ENCODE results near the gene ADAMTS12. TPM values are rescaled to one million over a fixed set of nuclear protein-coding genes. Genes with fewer than 3 reads are reported as not detected.
A peak's percentile ranks its signal among the peaks of the same experiment; 100 is the strongest.

Gene ADAMTS12
- total and polyA plus RNA-seq, 4 donors: 0.49 to 6.4 (median 2.3) TPM

- 94% methylated on average over 3 of the region's 3 CpGs for WGBS
- H3K27ac ChIP-seq (ENCODE audit: low read depth in 1 of 2, low read length in 2 of 2): no peak overlapping the region
- no peaks in the 10 kb centered on the region for H3K27me3 ChIP-seq (ENCODE audit: control insufficient read depth in 4 of 4, insufficient read depth in 4 of 4, low read length in 3 of 4)
Measured at GRCh38 chr5:33696411-33696810, 195.4 kb downstream of the ADAMTS12 start.

GRCh38 chr5:33692980-33693379, 198.8 kb downstream of the ADAMTS12 start:
- no peak overlapping the region for H3K9ac ChIP-seq (ENCODE audit: low read depth in 1 of 2, low read length in 2 of 2)
- H3K36me3 ChIP-seq (ENCODE audit: control insufficient read depth in 4 of 4, insufficient read depth in 3 of 4, low read depth in 1 of 4, low read length in 3 of 4): no peaks in the 10 kb centered on the region
- WGBS: 83% methylated on average over 2 of the region's 2 CpGs
- no peak overlapping the region for H3K4me3 ChIP-seq (ENCODE audit: low read depth in 1 of 3, low read length in 3 of 3)
- H3K27ac ChIP-seq (ENCODE audit: low read depth in 1 of 2, low read length in 2 of 2): no peak overlapping the region
- peaks cover 2 to 12% (median 9%) of the 10 kb centered on the region in 4 donors for H3K9me3 ChIP-seq (ENCODE audit: control insufficient read depth in 4 of 4, low read length in 3 of 4)
- H3K4me1 ChIP-seq (ENCODE audit: control insufficient read depth in 4 of 4, insufficient read depth in 4 of 4, low read length in 3 of 4): peaks cover 0 to 1% (median 0%) of the 10 kb centered on the region in 4 donors
- DNase-seq (ENCODE audit: low spot score): no peak
- H3K27me3 ChIP-seq (ENCODE audit: control insufficient read depth in 4 of 4, insufficient read depth in 4 of 4, low read length in 3 of 4): no peaks in the 10 kb centered on the region
- TF ChIP-seq EGR1 (IDR thresholded peaks at IDR 0.05; ENCODE audit: low read depth in 2 of 2): no peak

More at GRCh38 chr5:33696411-33696810, 195.4 kb downstream of the ADAMTS12 start:
- H3K9me3 ChIP-seq (ENCODE audit: control insufficient read depth in 4 of 4, low read length in 3 of 4): peaks cover 2 to 12% (median 8%) of the 10 kb centered on the region in 4 donors
- no peak overlapping the region for H3K9ac ChIP-seq (ENCODE audit: low read depth in 1 of 2, low read length in 2 of 2)
- no peak overlapping the region for H3K4me3 ChIP-seq (ENCODE audit: low read depth in 1 of 3, low read length in 3 of 3)
- peaks cover 0 to 1% (median 0%) of the 10 kb centered on the region in 4 donors for H3K4me1 ChIP-seq (ENCODE audit: control insufficient read depth in 4 of 4, insufficient read depth in 4 of 4, low read length in 3 of 4)
- H3K36me3 ChIP-seq (ENCODE audit: control insufficient read depth in 4 of 4, insufficient read depth in 3 of 4, low read depth in 1 of 4, low read length in 3 of 4): no peaks in the 10 kb centered on the region
- DNase-seq (ENCODE audit: low spot score): no peak
- TF ChIP-seq ZBTB33 (IDR thresholded peaks at IDR 0.05): no peak
- no peak for TF ChIP-seq FOXA2 (IDR thresholded peaks at IDR 0.05)
- TF ChIP-seq TAF1 (conservative IDR thresholded peaks at IDR 0.05): no peak
- no peak for TF ChIP-seq FOXA1 (IDR thresholded peaks at IDR 0.05)
- no peak for TF ChIP-seq SP1 (IDR thresholded peaks at IDR 0.05)
- no peak for TF ChIP-seq ATF3 (IDR thresholded peaks at IDR 0.05)
- no peak for TF ChIP-seq NR2F2 (IDR thresholded peaks at IDR 0.05)
- TF ChIP-seq HNF4A (conservative IDR thresholded peaks at IDR 0.05): no peak
- no peak for TF ChIP-seq JUND (IDR thresholded peaks at IDR 0.05)
- TF ChIP-seq RXRA (IDR thresholded peaks at IDR 0.05): no peak
- TF ChIP-seq EGR1 (IDR thresholded peaks at IDR 0.05; ENCODE audit: low read depth in 2 of 2): no peak
- no peak for TF ChIP-seq RAD21 (IDR thresholded peaks at IDR 0.05)
- TF ChIP-seq GABPA (IDR thresholded peaks at IDR 0.05 in 1 of 2, conservative IDR thresholded peaks at IDR 0.05 in 1 of 2): no peak

- peaks cover 2 to 12% (median 9%) of the 10 kb centered on the region in 4 donors for H3K9me3 ChIP-seq (ENCODE audit: control insufficient read depth in 4 of 4, low read length in 3 of 4)
- H3K4me3 ChIP-seq (ENCODE audit: low read depth in 1 of 3, low read length in 3 of 3): peak overlapping the region in 1 of 3 donors; percentile 15
- no peak overlapping the region for H3K27ac ChIP-seq (ENCODE audit: low read depth in 1 of 2, low read length in 2 of 2)
- no peaks in the 10 kb centered on the region for H3K27me3 ChIP-seq (ENCODE audit: control insufficient read depth in 4 of 4, insufficient read depth in 4 of 4, low read length in 3 of 4)
- no peak overlapping the region for H3K9ac ChIP-seq (ENCODE audit: low read depth in 1 of 2, low read length in 2 of 2)
- DNase-seq (ENCODE audit: low spot score): no peak
- no peaks in the 10 kb centered on the region for H3K36me3 ChIP-seq (ENCODE audit: control insufficient read depth in 4 of 4, insufficient read depth in 3 of 4, low read depth in 1 of 4, low read length in 3 of 4)
- no peaks in the 10 kb centered on the region for H3K4me1 ChIP-seq (ENCODE audit: control insufficient read depth in 4 of 4, insufficient read depth in 4 of 4, low read length in 3 of 4)
- TF ChIP-seq JUND (IDR thresholded peaks at IDR 0.05) (no peak), GABPA (IDR thresholded peaks at IDR 0.05 in 1 of 2, conservative IDR thresholded peaks at IDR 0.05 in 1 of 2) (no peak), EGR1 (IDR thresholded peaks at IDR 0.05; ENCODE audit: low read depth in 2 of 2) (no peak), RXRA (IDR thresholded peaks at IDR 0.05) (no peak), TAF1 (conservative IDR thresholded peaks at IDR 0.05) (no peak), CTCF (IDR thresholded peaks at IDR 0.05; ENCODE audit: low read depth, low read length, missing input control) (no peak), MAX (IDR thresholded peaks at IDR 0.05) (no peak), FOXA2 (IDR thresholded peaks at IDR 0.05) (no peak), ZBTB33 (IDR thresholded peaks at IDR 0.05) (no peak), YY1 (IDR thresholded peaks at IDR 0.05) (no peak), NR2F2 (IDR thresholded peaks at IDR 0.05) (no peak), HNF4G (IDR thresholded peaks at IDR 0.05) (no peak), HNF4A (conservative IDR thresholded peaks at IDR 0.05) (no peak), ATF3 (IDR thresholded peaks at IDR 0.05) (no peak)
Measured at GRCh38 chr5:33691856-33692255, 199.9 kb downstream of the ADAMTS12 start.

Data from liver (tissue), 9 donors.